HG03064 (cell line): ENCODE results near the gene TNFRSF21.

ENCODE experiments used
- ATAC-seq: cut with Tn5 transposase; IDR thresholded peaks from one replicate; pipeline ENCODE4 v1.9.1; 2021; ENCODE audit warnings: low read depth; ENCODE audit not compliant: unreplicated experiment

TNFRSF21 gene

DNA sequence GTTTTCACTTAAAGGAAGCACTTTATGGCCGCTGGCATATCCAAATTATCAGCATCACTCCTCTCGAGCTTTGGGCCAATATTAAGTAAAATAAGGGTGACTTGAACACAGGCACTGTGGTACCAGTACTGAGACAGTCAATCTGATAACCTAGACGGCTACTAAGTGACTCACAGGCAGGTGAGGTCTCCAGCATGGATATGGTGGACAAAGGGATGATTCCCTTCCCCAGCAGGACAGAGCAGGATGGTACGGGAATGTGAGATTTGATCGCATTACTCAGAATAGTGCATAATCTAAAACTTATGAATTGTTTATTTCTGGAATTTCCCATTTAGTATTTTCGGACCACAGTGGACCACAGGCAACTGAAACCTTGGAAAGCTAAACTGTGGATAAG lies 55.7 kb downstream of the TNFRSF21 start:
- ATAC-seq = no peak

DNA sequence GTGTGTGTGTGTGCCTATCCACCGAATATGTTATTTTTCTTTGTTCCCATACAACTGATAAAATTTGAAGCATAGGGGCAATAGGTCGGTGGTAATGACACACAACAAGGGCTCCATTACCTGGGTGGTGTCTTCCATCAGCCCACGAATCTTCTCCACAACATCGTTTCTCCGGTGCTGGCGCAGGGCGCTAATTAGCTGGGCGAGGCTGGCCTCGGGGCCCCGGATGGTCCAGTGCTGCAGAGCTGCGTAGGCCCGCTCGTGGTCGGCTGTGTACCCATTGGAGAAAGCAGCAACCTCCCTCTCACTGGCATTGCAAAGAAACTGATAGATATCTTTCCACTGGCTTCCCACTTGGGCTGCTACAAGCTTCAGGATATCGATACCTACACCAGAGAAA lies 56.6 kb downstream of the TNFRSF21 start:
- ATAC-seq = no peak

GRCh38 chr6:47252633-47253032 lies 57.1 kb downstream of the TNFRSF21 start:
- ATAC-seq = no peak

DNA sequence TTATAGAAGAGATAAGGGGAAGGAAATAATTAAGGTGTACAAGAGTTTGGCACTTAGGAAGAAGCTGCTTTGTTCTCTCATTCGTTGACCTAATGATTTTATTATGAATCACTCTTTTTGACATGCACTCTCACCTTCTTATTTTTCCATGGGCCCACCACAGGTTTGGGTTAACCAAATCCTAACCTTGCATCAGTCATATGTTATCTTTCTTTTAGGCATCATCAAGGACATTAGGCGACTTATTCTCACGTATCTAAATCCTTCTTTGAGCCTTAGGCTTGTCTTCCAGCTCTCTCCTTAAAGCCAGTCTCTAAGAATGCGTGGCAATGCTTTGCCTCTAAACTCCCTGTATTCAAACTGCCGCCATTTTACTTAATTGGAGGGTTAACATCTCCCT lies 58.3 kb downstream of the TNFRSF21 start:
- no peak for ATAC-seq

GRCh38 chr6:47250302-47250701 lies 59.4 kb downstream of the TNFRSF21 start:
- no peak for ATAC-seq

GRCh38 chr6:47248446-47248845 lies 61.3 kb downstream of the TNFRSF21 start:
- ATAC-seq = no peak

DNA sequence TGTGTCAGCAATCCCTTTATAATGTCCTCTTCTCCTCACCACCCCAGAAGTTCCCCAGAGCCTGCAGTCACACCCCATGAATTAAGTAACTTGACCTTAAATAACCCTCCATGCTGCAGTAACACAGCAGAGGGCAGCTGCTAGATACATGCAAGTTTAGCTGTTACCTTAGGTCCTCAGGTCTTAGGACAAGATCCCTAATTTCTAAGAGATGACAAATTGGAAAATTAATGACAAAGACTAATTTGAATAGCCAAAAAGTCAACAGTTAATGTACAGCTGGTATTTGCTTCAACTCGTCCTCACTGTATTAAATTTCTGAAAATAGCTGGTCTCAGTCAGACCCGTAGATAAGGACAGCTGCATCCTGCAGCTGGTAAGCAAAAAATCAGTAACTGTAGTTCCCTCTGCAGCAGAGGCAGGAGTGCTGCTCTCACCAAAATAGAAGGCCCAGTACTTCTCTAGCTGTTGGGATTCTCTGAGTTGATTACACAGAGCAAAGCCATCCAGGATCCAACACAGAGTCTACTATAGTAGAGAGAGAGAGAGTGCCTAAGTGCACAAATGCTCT lies 62.4 kb downstream of the TNFRSF21 start:
- ATAC-seq = peak; percentile 44

DNA sequence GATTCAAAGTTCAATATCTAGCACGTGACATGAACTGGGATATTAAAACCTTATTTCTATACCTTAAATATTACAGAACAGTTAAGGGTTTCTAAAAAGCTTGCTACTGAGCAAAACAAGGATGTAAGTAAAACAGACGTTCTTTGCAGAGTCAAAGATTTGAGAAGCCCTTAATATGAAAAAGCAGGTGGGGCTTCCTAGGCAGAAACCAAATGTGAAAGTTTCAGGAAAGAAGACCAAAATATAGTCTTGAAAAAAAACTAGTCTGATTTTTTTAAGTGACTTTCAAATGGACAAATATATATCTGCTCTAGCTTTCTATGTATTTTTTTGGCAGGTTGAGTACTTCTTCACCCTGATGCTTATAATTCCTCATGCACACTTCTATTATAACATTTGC lies 63.2 kb downstream of the TNFRSF21 start:
- no peak for ATAC-seq

GRCh38 chr6:47245745-47246371 lies 63.8 kb downstream of the TNFRSF21 start:
- no peak for ATAC-seq

- ATAC-seq = peak; percentile 97
Observed at GRCh38 chr6:47242483-47243386, 67.0 kb downstream of the TNFRSF21 start.

DNA sequence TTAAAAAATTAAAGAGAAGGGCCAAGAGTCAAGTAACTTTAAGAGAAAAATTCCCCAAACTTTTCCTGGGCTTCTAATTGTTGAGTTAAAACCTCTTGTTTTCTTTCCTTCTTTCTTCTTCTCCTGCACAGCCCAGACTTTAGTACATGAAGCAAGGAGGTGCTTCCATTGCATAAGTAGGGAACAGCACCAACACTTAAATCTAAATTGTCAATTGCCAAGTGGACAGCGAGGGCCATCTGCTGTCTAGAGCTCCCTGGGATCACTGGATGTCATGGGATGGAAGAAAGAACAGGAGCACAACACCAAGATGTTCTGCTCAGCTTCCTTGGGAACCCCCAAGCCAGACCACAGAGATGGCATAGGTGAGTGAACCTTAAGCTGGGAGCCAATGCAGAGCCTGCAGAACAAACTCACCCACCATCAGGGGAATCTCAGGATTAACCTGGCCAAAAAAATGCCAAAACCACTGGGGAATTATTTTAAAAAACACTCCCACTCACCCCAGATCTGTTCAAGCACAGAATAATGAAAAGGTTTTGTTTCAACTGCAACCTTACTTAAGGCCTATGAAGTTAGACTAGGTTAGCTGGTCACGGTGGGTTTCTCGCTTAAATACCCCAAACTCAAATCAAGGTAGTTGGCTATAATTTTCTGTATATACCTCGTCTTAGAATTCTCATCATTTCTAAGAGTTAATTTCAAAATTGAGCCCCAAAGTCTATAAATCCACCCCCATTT lies 67.8 kb downstream of the TNFRSF21 start:
- ATAC-seq = no peak

GRCh38 chr6:47240277-47240890 lies 69.3 kb downstream of the TNFRSF21 start:
- no peak for ATAC-seq

- ATAC-seq = no peak
Observed at GRCh38 chr6:47239546-47239945, 70.2 kb downstream of the TNFRSF21 start.

GRCh38 chr6:47238456-47238995 lies 71.2 kb downstream of the TNFRSF21 start:
- no peak for ATAC-seq

DNA sequence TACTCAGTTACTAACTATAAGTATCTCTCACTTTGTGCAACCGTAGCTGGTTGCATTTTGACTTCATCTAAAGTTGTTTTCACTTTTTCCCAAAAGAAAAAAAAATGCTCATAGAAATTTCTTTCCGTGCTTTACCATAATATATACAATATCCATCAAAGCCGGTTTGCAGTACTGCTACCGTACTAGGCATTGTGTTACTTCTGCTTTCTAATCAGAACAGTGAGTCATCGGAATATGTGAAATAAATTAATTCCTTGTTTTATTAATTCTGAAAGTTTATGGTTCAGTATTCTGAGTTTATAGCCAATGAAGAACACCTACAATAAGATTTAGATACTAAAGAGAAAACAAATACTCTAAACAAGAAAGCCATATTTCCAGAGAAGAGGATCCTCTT lies 72.5 kb downstream of the TNFRSF21 start:
- ATAC-seq = no peak

DNA sequence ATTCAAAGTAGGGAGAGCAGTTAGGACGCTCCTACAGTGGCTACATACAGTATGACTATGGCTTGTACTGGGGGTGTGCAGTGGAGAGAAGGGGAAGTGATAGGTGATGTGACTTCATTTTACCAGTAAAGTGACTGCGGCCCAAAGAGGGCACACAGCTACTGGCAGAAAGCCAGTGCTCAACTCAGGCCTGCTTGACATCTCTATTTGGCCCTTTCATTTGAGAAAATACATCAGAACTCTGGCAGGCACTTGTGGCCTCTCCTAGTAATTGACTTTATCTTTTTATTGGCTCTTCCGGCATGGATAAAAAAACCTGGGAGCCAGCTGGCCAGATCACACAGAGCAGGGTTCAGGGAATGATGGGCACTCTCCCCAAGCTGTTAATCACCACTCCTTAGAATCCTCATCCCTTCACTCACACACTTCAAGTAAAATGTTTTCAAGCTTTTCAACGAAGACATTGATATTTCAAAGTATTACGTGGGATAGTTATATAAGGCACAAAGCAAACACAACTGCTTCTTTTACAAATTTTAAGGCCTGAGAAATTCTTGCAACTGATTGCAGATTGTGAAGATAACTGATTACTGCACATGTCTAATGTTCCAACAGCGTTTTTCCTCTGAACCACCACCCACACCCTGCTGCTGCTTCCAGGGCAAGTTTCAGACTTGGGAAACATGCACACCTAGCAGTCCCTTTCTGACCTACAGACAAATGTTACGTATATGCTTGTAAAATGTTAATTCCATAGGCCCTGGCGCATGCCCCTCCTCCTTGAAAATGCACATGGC lies 73.5 kb downstream of the TNFRSF21 start:
- no peak for ATAC-seq

- ATAC-seq = no peak
Observed at GRCh38 chr6:47235421-47235820, 74.3 kb downstream of the TNFRSF21 start.

- no peak for ATAC-seq
Observed at GRCh38 chr6:47234266-47234933, 75.3 kb downstream of the TNFRSF21 start.

DNA sequence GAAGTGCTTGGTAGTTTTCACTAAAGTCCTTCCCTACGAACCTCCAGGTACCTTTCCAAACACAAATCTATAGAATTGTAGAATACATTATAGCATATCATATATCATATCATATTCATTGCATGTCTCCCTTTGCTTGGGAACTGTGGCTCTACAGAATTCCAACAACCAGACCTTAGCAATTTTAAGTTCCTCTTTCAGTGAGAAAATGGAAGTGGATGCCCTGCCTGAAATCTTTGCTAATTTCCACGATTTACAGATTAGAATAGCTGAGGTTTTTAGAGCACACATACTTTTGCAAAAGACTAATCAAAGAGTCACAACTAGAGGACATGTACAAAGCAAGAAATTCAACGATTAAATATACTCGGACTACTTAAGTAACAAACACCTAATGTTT lies 78.6 kb downstream of the TNFRSF21 start:
- ATAC-seq = no peak
